Neural cell (in vitro differentiated cells): ENCODE data around the gene CELSR1. TPM values are rescaled to one million over a fixed set of nuclear protein-coding genes. Genes with fewer than 3 reads are reported as not detected.

Experiments used
- H2AFZ ChIP-seq: fragments of 200-600, 300-800 bp; sonication (generic), shearing (Covaris generic); 2 replicates; pipeline ENCODE4 v1.6.0; 2014; ENCODE audit warnings: low read depth, mild to moderate bottlenecking, antibody characterized with exemption, low read length, moderate library complexity
- H3F3A ChIP-seq: fragments of 200-600 bp; shearing (Covaris generic); 2 replicates; pipeline ENCODE4 v1.6.1; 2016; ENCODE audit warnings: mild to moderate bottlenecking, moderate library complexity, mixed read lengths, antibody characterized with exemption, low read length; ENCODE audit not compliant: insufficient read depth, poor library complexity, severe bottlenecking
- H3K27ac ChIP-seq: fragments of 200-600, 300-800 bp; sonication (generic), shearing (Covaris generic); 2 replicates; pipeline ENCODE4 v1.5.1; 2014; ENCODE audit warnings: mild to moderate bottlenecking, low read length, moderate library complexity
- H3K27me3 ChIP-seq: fragments of 300-800, 200-600 bp; sonication (generic), shearing (Covaris generic); 2 replicates; pipeline ENCODE4 v1.6.0; 2014; ENCODE audit warnings: mild to moderate bottlenecking, low read depth, low read length, moderate library complexity; ENCODE audit not compliant: insufficient read depth
- H3K36me3 ChIP-seq: fragments of 300-800, 200-600 bp; sonication (generic), shearing (Covaris generic); 2 replicates; pipeline ENCODE4 v1.5.1; 2014; ENCODE audit warnings: mild to moderate bottlenecking, antibody characterized with exemption, low read length, moderate library complexity; ENCODE audit not compliant: insufficient read depth
- H3K4me2 ChIP-seq: fragments of 300-800, 200-600 bp; sonication (generic), shearing (Covaris generic); 2 replicates; pipeline ENCODE4 v1.6.0; 2014; ENCODE audit warnings: mild to moderate bottlenecking, low read length
- H3K4me3 ChIP-seq: fragments of 300-800, 200-600 bp; sonication (generic), shearing (Covaris generic); 2 replicates; pipeline ENCODE4 v1.5.1; 2014; ENCODE audit warnings: mild to moderate bottlenecking, low read length, moderate library complexity
- H3K79me2 ChIP-seq: fragments of 200-600 bp; shearing (Covaris generic); replicated peaks from 2 replicates; pipeline ENCODE4 v1.6.0; 2014; ENCODE audit warnings: mild to moderate bottlenecking, low read length, moderate library complexity; ENCODE audit not compliant: insufficient read depth
- H3K9ac ChIP-seq: fragments of 300-800, 200-600 bp; sonication (generic), shearing (Covaris generic); 2 replicates; pipeline ENCODE4 v1.6.1; 2016; ENCODE audit warnings: mild to moderate bottlenecking, low read length, mixed read lengths
- H3K9me2 ChIP-seq: fragments of 200-600 bp; shearing (Covaris generic); 2 replicates; pipeline ENCODE4 v1.6.1; 2016; ENCODE audit warnings: mild to moderate bottlenecking, low read length, mixed read lengths; ENCODE audit not compliant: insufficient read depth
- H3K9me3 ChIP-seq: fragments of 200-600, 300-800 bp; sonication (generic), shearing (Covaris generic); 2 replicates; pipeline ENCODE4 v1.6.1; 2016; ENCODE audit warnings: mild to moderate bottlenecking, mixed run types, low read length, moderate library complexity, mixed read lengths
- H4K20me1 ChIP-seq: fragments of 200-600 bp; shearing (Covaris generic); 2 replicates; pipeline ENCODE4 v1.6.1; 2016; ENCODE audit warnings: mild to moderate bottlenecking, mixed run types; ENCODE audit not compliant: insufficient read depth
- CTCF ChIP-seq: fragments of 450-650 bp; IDR thresholded peaks from 2 replicates; pipeline ENCODE4 v1.5.1; 2014; ENCODE audit warnings: antibody characterized with exemption, mild to moderate bottlenecking, moderate library complexity; ENCODE audit not compliant: poor library complexity, severe bottlenecking
- EP300 ChIP-seq: fragments of 450-650 bp; conservative IDR thresholded peaks from 2 replicates; pipeline ENCODE4 v1.6.1; 2014; ENCODE audit warnings: antibody characterized with exemption, mild to moderate bottlenecking, moderate library complexity; ENCODE audit not compliant: poor library complexity, severe bottlenecking
- EZH2 ChIP-seq: fragments of 200-600, 300-800 bp; shearing (Covaris generic), sonication (generic); IDR thresholded peaks from 2 replicates; pipeline ENCODE4 v1.6.1; 2014; ENCODE audit warnings: antibody characterized with exemption, low read length, borderline replicate concordance, mild to moderate bottlenecking; ENCODE audit not compliant: insufficient read depth, poor library complexity, severe bottlenecking
- MXI1 ChIP-seq: fragments of 450-650 bp; conservative IDR thresholded peaks from 2 replicates; pipeline ENCODE4 v1.6.1; 2014; ENCODE audit warnings: antibody characterized with exemption, mild to moderate bottlenecking; ENCODE audit not compliant: poor library complexity, severe bottlenecking
- POLR2AphosphoS5 ChIP-seq: IDR thresholded peaks from 2 replicates; pipeline ENCODE4 v1.6.1; 2012
- RAD21 ChIP-seq: fragments of 450-650 bp; conservative IDR thresholded peaks from 2 replicates; pipeline ENCODE4 v1.6.1; 2014; ENCODE audit warnings: antibody characterized with exemption, mild to moderate bottlenecking, moderate library complexity
- SMC3 ChIP-seq: fragments of 450-650 bp; conservative IDR thresholded peaks from 2 replicates; pipeline ENCODE4 v1.6.1; 2014; ENCODE audit warnings: antibody characterized with exemption, mild to moderate bottlenecking, moderate library complexity; ENCODE audit not compliant: poor library complexity
- TAF1 ChIP-seq: IDR thresholded peaks from 2 replicates; pipeline ENCODE4 v1.6.1; 2012; ENCODE audit warnings: low read depth
- polyA plus RNA-seq: library from polyadenylated mRNA; depleted of rRNA; stranded (reverse); fragments of >200 nt; gene quantifications from 2 replicates; pipeline ENCODE4 v1.2.3, GENCODE V29; 2014
- TF ChIP-seq, protein P1 (sequence below): IDR thresholded peaks from 2 replicates; pipeline ENCODE4 v1.6.1; 2012; ENCODE audit warnings: borderline replicate concordance

CELSR1 gene
- polyA plus RNA-seq, 1 donor from 2014 or later = 0.14 TPM

- Histone ChIP-seq H3K4me3 (no peak overlapping the region), H3F3A (no peaks in the 10 kb centered on the region), H3K36me3 (no peaks in the 10 kb centered on the region), H3K27ac (no peak overlapping the region), H3K9me3 (no peaks in the 10 kb centered on the region), H3K79me2 (no peaks in the 10 kb centered on the region), H3K9me2 (no peaks in the 10 kb centered on the region), H3K9ac (no peak overlapping the region), H2AFZ (no peak overlapping the region), H4K20me1 (no peaks in the 10 kb centered on the region), H3K4me2 (no peak overlapping the region), H3K27me3 (no peaks in the 10 kb centered on the region)
- TF ChIP-seq EZH2 (no peak), RAD21 (no peak), POLR2AphosphoS5 (no peak), EP300 (no peak), MXI1 (no peak), CTCF (no peak)
- TF ChIP-seq, protein P1, sequence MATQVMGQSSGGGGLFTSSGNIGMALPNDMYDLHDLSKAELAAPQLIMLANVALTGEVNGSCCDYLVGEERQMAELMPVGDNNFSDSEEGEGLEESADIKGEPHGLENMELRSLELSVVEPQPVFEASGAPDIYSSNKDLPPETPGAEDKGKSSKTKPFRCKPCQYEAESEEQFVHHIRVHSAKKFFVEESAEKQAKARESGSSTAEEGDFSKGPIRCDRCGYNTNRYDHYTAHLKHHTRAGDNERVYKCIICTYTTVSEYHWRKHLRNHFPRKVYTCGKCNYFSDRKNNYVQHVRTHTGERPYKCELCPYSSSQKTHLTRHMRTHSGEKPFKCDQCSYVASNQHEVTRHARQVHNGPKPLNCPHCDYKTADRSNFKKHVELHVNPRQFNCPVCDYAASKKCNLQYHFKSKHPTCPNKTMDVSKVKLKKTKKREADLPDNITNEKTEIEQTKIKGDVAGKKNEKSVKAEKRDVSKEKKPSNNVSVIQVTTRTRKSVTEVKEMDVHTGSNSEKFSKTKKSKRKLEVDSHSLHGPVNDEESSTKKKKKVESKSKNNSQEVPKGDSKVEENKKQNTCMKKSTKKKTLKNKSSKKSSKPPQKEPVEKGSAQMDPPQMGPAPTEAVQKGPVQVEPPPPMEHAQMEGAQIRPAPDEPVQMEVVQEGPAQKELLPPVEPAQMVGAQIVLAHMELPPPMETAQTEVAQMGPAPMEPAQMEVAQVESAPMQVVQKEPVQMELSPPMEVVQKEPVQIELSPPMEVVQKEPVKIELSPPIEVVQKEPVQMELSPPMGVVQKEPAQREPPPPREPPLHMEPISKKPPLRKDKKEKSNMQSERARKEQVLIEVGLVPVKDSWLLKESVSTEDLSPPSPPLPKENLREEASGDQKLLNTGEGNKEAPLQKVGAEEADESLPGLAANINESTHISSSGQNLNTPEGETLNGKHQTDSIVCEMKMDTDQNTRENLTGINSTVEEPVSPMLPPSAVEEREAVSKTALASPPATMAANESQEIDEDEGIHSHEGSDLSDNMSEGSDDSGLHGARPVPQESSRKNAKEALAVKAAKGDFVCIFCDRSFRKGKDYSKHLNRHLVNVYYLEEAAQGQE = no peak
These were observed 91.5 kb downstream of the CELSR1 start for GRCh38 chr22:46445771-46446420.

DNA sequence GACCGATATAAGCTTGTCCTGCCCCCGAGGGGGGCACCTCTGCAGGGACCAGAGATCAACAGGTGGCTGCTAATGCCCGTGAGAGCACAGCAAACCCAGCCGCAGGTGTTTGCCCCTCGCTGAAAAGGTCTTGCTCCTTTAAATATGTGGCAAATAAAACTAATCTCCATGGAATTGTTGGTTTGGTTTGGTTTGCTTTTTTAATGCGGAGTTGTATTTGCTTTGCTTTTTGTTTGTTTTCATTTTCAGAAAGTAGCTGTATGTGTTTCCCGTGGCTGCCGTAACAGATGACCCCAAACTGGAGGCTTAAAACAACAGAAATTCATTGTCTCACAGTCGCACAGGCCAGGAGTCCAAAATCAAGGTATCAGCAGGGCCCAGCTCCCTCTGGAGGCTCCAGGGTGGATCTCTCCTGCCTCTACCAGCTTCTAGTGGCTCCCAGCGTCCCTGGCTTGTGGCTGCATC, 93.0 kb downstream of the CELSR1 start:
- Histone ChIP-seq H4K20me1 (no peaks in the 10 kb centered on the region), H3K4me2 (no peak overlapping the region), H3K36me3 (no peaks in the 10 kb centered on the region), H3F3A (no peaks in the 10 kb centered on the region), H3K27me3 (no peaks in the 10 kb centered on the region), H3K9me2 (no peaks in the 10 kb centered on the region), H3K27ac (no peak overlapping the region), H3K4me3 (no peak overlapping the region), H2AFZ (no peak overlapping the region), H3K79me2 (no peaks in the 10 kb centered on the region), H3K9me3 (no peaks in the 10 kb centered on the region), H3K9ac (no peak overlapping the region)
- TF ChIP-seq CTCF = no peak
- no peak for TF ChIP-seq EP300
- TF ChIP-seq, protein P1 = no peak
- no peak for TF ChIP-seq EZH2
- no peak for TF ChIP-seq MXI1
- TF ChIP-seq TAF1 = no peak
- TF ChIP-seq POLR2AphosphoS5 = no peak
- TF ChIP-seq RAD21 = no peak
- TF ChIP-seq SMC3 = no peak
